HAP-1 (cell line): Measurements from ENCODE around the gene TNK1.
"Not testable (repeated sequence)": the region's sequence is repeated elsewhere in the genome, so short reads cannot be mapped to it uniquely, and the experiment has no call there.

Source experiments
- DNase-seq, 2 experiments: peaks; one replicate each; pipeline ENCODE4 v3.0.0-alpha.2; 2016 to 2020; ENCODE audit warnings: low spot score in 2 of 2
- H3K27me3 ChIP-seq: fragments of 250-450 bp; sonication (Bioruptor Pico); 2 replicates; pipeline ENCODE4 v1.5.1; 2020; ENCODE audit warnings: low read depth, mild to moderate bottlenecking, moderate library complexity
- H3K36me3 ChIP-seq: fragments of 250-450 bp; sonication (Bioruptor Pico); replicated peaks from 2 replicates; pipeline ENCODE4 v1.5.1; 2020; ENCODE audit warnings: mild to moderate bottlenecking
- H3K4me1 ChIP-seq: fragments of 250-450 bp; sonication (Bioruptor Pico); 2 replicates; pipeline ENCODE4 v1.5.1; 2020; ENCODE audit warnings: mild to moderate bottlenecking
- H3K4me3 ChIP-seq: fragments of 250-450 bp; sonication (Bioruptor Pico); 2 replicates; pipeline ENCODE4 v1.5.1; 2020; ENCODE audit warnings: mild to moderate bottlenecking, moderate library complexity
- H3K9me3 ChIP-seq: fragments of 250-450 bp; sonication (Bioruptor Pico); 2 replicates; pipeline ENCODE4 v1.5.1; 2020; ENCODE audit warnings: mild to moderate bottlenecking, moderate library complexity
- in situ Hi-C: fragments of 300-500 bp; cut with MboI; formaldehyde crosslinking; loops from 3 replicates; pipeline ENCODE4 v1.14.3; 2020; ENCODE audit warnings: low sequenced_read_pairs, inconsistent platforms, mixed read lengths

Gene TNK1

DNA sequence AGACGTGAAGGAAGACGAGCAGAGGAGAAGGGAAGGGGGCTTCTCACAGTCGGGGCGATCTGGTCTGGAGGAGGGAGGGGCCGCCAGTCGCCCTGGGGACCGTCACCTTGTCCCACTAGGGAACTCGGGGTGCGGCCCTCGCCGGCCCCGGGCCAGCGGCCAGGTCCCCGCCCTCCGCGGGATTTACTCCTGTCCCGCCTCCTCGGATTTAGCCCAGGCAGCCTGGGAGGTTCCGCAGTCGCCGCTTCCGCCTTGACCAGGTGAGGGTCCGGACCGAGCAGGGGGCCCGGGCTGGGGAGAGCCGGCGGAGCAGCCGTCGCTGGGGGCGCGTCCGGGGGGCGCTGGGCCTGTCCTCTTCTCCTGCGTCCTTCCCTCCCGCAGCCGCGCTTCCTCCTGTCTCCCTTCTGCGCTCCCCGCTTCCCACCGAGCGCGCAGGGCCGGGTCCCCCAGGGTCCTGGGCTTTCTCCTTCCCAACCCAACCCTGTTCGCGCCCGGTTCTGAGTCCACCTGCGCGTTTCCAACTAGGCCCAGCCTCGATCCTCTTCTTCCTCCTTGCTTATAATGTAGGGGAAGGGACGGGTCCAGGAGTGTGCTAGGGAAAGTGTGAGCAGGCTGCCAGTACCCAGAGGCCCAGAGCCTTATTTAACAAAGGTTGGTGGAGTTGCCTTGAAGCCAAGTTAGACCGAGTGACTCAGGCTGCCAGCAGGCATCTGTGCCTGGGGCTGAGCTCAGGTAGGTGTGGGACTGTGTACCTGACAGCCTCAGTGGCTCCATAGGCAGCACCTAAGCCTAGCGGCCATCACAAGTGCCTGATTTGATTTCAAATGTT is at the start of gene TNK1:
Gene TNK1 (plus strand): TSS at position 235 of the 829 bp plus-strand sequence. CDS start 1,838 bp downstream, outside the sequence.
- no peak within 1 kb of the TSS for H3K4me3 ChIP-seq
- DNase-seq = no peak
- peaks cover 3% of the 10 kb centered on the region; the same call in 1 of the 2 replicates for H3K9me3 ChIP-seq
- no peaks in the 10 kb centered on the region for H3K36me3 ChIP-seq
- in situ Hi-C loops = no loop called here
- H3K27me3 ChIP-seq = no peaks in the 10 kb centered on the region
- no peaks in the 10 kb centered on the region for H3K4me1 ChIP-seq

DNA sequence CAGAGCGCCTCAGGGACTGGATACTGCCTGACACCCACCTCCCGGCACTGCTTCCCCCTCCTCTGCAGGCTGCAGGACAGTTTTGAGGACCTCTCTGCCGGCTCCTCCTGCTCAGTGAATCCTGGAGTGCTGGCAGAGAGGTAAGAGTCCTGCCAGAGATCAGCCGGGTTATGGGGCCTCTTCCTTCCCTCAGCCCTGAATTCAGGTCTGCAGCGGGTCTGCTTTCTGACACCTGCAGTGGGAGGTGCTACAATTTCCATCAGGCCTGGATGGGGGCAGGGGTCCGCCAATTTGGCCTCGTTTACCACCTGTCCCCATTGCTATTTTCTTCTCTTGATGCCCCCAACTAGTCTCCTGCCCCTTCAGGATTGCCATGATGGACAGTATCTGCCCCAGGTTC is 48.8 kb upstream of the TNK1 start:
- Histone ChIP-seq H3K4me3 (no peak overlapping the region), H3K27me3 (no peaks in the 10 kb centered on the region), H3K4me1 (peaks cover 10% of the 10 kb centered on the region), H3K36me3 (no peaks in the 10 kb centered on the region), H3K9me3 (no peaks in the 10 kb centered on the region)
- in situ Hi-C loops = no loop called here
- DNase-seq = no peak

DNA sequence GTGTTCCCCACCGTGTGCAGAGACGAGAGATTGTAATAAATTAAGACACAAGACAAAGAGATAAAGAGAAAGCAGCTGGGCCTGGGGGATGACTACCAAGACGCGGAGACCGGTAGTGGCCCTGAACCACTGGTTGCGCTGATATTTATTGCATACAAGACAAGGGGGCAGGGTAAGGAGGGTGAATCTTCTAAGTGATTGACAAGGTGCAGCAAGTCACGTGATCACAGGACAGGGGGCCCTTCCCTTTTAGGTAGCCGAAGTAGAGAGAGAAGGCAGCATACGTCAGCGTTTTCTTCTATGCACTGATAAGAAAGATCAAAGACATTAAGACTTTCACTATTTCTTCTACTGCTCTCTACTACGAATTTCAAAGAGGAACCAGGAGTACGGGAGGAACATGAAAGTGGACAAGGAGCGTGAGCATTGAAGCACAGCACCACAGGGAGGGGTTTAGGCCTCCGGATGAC is 48.3 kb upstream of the TNK1 start:
- H3K9me3 ChIP-seq, in situ Hi-C loops, H3K4me3 ChIP-seq, H3K27me3 ChIP-seq, H3K36me3 ChIP-seq, DNase-seq: not testable (repeated sequence)
- peaks cover 10% of the 10 kb centered on the region for H3K4me1 ChIP-seq

DNA sequence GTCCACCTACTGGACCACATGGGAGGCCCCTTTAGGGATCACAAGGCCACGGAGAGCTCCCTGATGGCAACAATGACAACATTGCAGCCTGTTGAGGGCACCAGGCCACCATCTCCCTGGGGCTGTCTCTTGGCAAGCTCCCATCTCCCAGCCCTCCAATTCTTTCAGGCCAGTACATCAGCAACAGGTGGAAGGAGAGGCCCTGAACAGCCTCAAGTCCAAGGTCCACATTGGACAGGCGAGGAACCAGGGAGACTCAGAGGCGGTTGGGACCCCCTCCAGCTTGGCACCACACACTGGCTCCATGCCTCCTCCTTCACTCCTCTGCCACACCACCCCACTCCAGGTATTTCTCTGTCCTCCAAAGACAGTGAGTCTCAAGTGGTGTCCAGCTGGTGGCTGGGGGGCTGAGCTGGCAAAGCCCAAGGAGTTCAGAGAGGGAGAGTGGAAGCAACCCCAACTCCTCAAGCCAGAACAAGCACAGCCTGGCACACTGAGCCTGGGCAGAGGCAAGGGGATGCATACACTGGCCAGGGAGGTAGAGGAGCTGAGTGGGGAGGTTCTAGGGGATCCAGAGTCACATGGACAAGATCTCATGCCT is 45.9 kb upstream of the TNK1 start:
- no peak for DNase-seq
- Histone ChIP-seq H3K4me3 (no peak overlapping the region), H3K9me3 (no peaks in the 10 kb centered on the region), H3K36me3 (no peaks in the 10 kb centered on the region), H3K4me1 (peaks cover 4% of the 10 kb centered on the region; the same call in 1 of the 2 replicates), H3K27me3 (no peaks in the 10 kb centered on the region)
- in situ Hi-C loops = no loop called here

DNA sequence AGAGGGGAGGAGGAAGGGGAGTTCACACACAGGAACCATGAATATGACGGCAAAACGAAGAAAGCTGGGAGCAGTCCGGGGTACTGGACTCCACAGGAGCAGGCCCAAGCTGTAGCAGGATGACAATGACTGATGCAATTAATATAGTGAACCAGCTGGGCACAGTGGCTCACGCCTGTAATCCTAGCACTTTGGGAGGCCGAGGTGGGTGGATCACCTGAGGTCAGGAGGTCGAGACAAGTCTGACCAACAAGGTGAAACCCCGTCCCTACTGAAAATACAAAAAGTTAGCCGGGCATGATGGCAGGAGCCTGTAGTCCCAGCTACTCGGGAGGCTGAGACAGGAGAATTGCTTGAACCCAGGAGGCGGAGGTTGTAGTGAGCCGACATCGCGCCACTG is 45.1 kb upstream of the TNK1 start:
- DNase-seq, H3K36me3 ChIP-seq, H3K4me1 ChIP-seq, H3K4me3 ChIP-seq, in situ Hi-C loops, H3K27me3 ChIP-seq, H3K9me3 ChIP-seq: not testable (repeated sequence)

DNA sequence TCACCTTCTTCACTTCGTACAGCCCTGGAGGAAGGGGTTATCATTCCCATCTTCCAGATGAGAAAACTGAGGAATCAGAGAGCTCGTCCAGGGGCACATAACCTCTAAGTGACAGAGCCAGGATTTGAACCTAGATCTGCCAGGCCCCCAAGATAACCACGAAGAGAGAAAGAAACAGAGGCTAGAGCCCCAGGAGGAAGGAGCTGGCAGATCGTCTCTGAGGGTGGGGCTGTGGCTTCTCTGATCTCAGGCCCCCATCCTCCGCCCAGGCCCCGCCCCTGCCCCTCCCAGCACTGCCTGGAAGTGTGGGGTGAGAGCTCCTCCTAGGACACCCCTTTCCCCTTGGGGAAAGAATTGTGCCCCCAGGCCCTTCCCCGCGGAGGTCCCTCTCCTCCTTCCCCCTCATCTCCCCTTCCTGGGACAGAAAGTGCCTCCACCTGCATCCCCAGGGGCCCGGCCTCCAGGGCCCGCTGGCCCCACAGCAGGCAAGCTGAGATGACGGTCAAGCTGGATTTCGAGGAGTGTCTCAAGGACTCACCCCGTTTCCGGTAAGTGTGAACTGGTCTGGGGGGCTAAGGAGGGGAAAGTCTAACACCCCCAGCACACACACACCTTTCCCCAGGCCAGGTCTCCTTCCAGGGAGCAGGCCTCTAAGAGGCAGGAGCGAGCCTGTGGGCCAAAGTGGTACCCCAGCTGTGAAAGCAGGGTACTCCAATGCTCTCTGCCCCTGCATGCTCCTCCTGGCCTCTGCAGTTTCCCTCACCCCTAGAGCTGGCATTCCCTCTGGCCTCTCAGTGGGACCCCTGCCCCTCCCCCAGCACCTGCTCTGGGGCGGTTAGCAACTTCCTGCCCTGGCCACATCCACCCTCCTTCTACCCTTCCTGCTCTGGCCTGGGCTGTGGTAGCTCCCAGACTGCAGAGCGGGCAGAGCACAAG is 44.4 kb upstream of the TNK1 start, which contains the start of gene ACAP1:
Gene ACAP1 (plus strand): TSS at position 290 of the 936 bp plus-strand sequence. CDS start 206 bp downstream, at position 496.
- Histone ChIP-seq H3K27me3 (no peaks in the 10 kb centered on the region; the same call in 1 of the 2 replicates), H3K36me3 (no peaks in the 10 kb centered on the region), H3K4me3 (no peak within 1 kb of the TSS), H3K4me1 (no peaks in the 10 kb centered on the region), H3K9me3 (no peaks in the 10 kb centered on the region)
- DNase-seq = no peak
- in situ Hi-C loops = no loop called here

DNA sequence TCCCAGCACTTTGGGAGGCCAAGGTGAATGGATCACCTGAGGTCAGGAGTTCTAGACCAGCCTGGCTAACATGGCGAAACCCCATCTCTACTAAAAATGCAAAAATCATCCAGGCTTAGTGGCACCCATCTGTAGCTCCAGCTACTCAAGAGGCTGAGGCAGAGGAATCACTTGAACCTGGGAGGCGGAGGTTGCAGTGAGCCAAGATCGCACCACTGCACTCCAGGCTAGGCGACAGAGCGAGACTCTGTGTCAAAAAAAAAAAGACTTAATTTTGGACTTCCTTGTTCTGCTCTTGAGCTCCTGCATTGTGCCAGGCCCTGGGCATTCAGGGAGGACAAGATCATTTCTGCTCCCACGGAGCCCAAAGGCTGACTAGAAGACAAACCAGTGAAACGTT is 43.3 kb upstream of the TNK1 start:
- H3K4me3 ChIP-seq = not testable (repeated sequence)

DNA sequence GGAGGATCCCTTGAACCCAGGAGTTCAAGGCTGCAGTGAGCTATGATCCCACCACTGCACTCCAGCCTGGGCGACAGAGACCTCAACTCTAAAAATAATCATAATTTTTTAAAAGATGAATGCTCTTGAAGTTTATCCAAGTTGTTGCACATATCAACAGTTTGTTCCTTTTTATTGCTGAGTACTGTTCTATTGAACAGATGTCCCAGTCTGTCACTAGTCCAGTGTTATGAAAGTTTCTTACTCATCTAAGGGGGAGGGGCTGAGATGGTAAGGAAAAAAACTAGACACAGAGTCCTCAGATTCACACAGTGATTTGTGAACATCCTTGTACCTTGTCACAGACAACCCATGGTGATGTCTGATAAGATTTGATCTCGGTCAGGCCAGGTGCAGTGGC is 40.7 kb upstream of the TNK1 start:
- in situ Hi-C loops = no loop called here
- no peaks in the 10 kb centered on the region for H3K4me1 ChIP-seq

More for the DNA sequence above, 43.3 kb upstream of the TNK1 start:
- H3K27me3 ChIP-seq, H3K36me3 ChIP-seq, DNase-seq, H3K4me1 ChIP-seq, in situ Hi-C loops, H3K9me3 ChIP-seq: not testable (repeated sequence)

DNA sequence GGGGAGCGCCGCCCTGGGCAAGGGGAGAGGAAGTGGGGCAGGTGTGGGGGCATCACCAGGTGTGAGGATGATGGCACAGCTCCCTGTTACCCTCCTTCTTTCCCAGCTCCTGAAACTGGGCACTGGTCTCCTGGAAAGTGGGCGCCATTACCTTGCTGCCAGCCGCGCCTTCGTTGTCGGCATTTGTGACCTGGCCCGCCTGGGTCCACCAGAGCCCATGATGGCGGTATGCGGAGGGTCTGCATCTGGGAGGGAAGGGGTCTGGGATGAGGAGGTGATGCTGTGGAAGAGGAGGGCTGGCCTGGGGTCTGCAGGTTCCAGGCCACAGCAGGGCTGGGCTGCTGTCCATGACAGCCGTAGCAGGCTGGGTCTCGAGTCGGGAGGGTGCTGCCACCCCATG is 39.0 kb upstream of the TNK1 start:
- Histone ChIP-seq H3K27me3 (no peaks in the 10 kb centered on the region; the same call in 1 of the 2 replicates), H3K36me3 (no peaks in the 10 kb centered on the region), H3K4me1 (no peaks in the 10 kb centered on the region), H3K4me3 (no peak overlapping the region), H3K9me3 (no peaks in the 10 kb centered on the region)
- DNase-seq = no peak
- in situ Hi-C loops = no loop called here

More for the DNA sequence above, 40.7 kb upstream of the TNK1 start:
- no peak for DNase-seq
- H3K27me3 ChIP-seq = no peaks in the 10 kb centered on the region; the same call in 1 of the 2 replicates
- H3K36me3 ChIP-seq = no peaks in the 10 kb centered on the region
- no peaks in the 10 kb centered on the region for H3K9me3 ChIP-seq
- H3K4me3 ChIP-seq = no peak overlapping the region

DNA sequence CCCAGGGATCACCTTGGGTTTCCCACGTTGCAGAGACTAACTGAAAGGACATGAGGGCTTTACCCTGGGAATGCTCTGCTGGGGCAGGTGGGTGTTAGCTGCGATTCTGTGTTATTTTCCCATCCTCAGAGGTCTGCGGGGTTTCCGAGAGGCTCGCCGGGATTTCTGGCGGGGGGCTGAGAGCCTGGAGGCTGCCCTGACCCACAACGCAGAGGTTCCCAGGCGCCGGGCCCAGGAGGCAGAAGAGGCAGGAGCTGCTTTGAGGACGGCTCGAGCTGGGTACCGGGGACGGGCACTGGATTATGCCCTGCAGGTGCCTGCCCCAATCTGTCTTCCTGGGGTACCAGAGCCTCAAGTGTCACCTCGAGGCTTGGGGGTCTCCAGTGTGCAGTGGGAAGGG is 37.6 kb upstream of the TNK1 start:
- Histone ChIP-seq H3K27me3 (no peaks in the 10 kb centered on the region; the same call in 1 of the 2 replicates), H3K36me3 (no peaks in the 10 kb centered on the region), H3K4me1 (no peaks in the 10 kb centered on the region), H3K4me3 (no peak overlapping the region), H3K9me3 (no peaks in the 10 kb centered on the region)
- in situ Hi-C loops = no loop called here
- no peak for DNase-seq

DNA sequence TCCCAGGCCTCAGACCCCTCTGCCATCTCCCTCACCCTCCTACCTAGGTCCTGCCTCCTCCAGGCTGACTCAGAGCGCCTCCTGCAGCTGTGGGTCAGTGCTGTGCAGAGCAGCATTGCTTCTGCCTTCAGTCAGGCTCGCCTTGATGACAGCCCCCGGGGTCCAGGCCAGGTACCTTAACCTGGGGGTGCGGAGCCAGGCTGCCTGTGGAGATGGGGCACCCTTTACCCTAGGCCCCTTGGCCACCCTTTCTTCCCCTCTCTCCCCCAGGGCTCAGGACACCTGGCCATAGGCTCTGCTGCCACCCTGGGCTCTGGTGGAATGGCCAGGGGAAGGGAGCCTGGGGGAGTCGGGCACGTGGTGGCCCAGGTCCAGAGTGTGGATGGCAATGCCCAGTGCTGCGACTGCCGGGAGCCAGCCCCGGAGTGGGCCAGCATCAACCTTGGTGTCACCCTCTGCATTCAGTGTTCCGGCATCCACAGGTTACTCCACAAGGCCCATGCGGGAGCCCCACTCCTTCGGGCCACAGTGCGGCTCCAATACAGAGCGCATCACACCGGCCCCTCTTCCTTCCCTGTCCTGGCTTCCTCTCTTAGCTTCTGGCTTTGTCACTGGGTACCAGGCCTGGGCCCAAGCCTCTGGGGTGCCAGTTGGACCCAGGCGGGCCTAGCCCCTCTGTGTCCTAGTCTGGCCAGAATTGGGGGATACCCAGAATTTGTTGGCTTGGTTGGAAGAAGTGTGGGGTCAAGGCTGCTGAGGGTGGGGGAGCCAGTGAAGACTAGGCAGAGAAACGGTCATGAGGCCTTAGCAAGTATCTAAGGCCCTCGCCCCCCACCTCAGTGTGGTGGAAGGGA is 33.9 kb upstream of the TNK1 start:
- in situ Hi-C loops = loop anchor here (5.0 kb wide), 1 partner anchor 65 kb away; the partner anchor contains the start of gene SLC2A4
- Histone ChIP-seq H3K27me3 (no peaks in the 10 kb centered on the region), H3K4me3 (no peak overlapping the region), H3K4me1 (no peaks in the 10 kb centered on the region), H3K36me3 (no peaks in the 10 kb centered on the region), H3K9me3 (no peaks in the 10 kb centered on the region)
- DNase-seq = no peak

DNA sequence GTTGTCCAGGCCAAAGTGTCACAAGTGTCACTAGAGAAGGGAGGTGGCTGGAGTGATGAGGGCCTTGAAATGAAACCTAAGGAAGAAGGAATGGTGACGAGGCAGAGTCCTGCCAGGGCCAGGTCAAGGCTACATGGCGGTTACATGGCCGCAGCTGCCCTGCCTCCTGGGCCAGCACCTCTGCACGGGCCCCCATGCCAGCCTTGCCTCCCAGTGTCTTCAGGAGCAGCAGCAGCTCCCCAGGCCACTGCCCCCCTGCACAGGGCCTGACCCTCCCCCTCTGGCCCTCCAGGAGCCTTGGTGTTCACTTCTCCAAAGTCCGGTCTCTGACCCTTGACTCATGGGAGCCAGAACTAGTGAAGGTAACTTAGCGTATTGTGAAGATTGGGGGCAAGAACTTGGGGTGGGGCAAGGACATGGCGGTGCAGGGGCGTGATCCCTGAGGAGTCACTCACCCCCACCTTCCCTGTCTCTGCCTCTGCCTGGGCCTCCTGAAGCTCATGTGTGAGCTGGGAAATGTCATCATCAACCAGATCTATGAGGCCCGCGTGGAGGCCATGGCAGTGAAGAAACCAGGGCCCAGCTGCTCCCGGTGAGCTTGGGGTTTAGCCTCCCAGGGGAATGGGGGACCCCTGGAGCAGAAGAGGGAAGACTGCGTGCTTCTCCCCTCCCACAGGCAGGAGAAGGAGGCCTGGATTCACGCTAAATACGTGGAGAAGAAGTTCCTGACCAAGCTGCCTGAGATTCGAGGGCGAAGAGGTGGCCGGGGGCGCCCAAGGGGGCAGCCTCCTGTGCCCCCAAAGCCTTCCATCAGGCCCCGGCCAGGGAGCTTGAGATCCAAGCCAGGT is 33.0 kb upstream of the TNK1 start:
- Histone ChIP-seq H3K4me1 (no peaks in the 10 kb centered on the region), H3K27me3 (no peaks in the 10 kb centered on the region), H3K36me3 (no peaks in the 10 kb centered on the region), H3K9me3 (no peaks in the 10 kb centered on the region), H3K4me3 (no peak overlapping the region)
- in situ Hi-C loops = loop anchor here (5.0 kb wide), 1 partner anchor 66 kb away; the partner anchor contains the start of gene SLC2A4
- DNase-seq = no peak
